ENCODE results near the gene LRRC10B.

DNA sequence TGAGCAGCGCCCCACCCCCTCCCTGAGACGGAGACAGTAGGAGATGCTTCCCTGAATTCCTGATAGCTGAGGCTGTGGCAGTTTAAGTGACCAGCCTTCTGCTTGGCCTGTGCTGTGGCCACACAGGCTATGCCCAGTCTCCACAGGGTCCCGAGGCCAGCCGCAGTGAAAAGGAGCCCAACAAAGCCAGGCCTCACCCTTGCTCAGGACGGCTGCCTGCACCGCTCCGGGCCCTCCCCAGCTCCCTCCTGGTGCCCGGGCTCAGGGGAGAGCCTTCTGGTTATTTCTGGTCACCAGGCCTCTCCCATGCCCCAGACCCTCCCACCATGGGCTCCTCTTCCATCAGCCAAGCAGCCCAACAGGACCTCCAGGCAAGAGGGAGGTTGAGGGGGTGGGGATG lies 28.8 kb downstream of the LRRC10B start:
- no peak for TF ChIP-seq POLR2AphosphoS5 (IDR thresholded peaks at IDR 0.05; ENCODE audit: low read depth, low read length)
- no peak for TF ChIP-seq TAF1 (IDR thresholded peaks at IDR 0.05; ENCODE audit: borderline replicate concordance, insufficient read depth, low read length)
